ENCODE data around the gene DAB2. TPM values are rescaled to one million over a fixed set of nuclear protein-coding genes. Genes with fewer than 3 reads are reported as not detected.

DAB2 gene
- total and polyA plus RNA-seq, 3 experiments from 2014 or later, result 0.68 to 2.7 (median 2.0) TPM

DNA sequence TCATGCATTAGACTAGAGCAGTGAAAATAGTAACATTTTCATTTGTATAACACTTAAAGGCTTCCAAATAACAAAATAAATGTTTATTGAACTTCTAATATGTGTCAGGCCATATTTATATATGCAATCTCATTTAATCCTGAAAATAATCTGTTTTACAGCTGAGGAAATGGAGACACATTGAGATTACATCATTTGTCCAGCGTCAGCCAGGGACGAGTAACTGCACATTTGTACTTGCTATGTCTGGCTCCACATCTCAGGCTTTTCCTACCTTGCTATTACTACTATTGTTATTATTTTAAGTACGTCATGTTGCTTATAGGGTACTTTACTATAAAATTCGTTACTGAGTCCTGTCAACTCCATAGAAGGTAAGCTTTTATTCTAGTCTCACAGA lies 56.7 kb downstream of the DAB2 start:
- Mint-ChIP-seq H3K4me3 (no peak overlapping the region), H3K36me3 (no peaks in the 10 kb centered on the region), H3K27me3 (peaks cover 0 to 13% of the 10 kb centered on the region in 2 donors), H3K4me1 (peaks cover 0 to 7% (median 7%) of the 10 kb centered on the region in 3 donors), H3K9me3 (no peaks in the 10 kb centered on the region), H3K27ac (no peak overlapping the region)
- no peak for DNase-seq
- Histone ChIP-seq H3K27ac (ENCODE audit: low read depth, low read length) (no peak overlapping the region), H3K36me3 (ENCODE audit: insufficient read depth, low read length) (no peaks in the 10 kb centered on the region), H3K9me3 (ENCODE audit: low read length) (no peaks in the 10 kb centered on the region), H3K4me1 (ENCODE audit: insufficient read depth, low read length) (no peaks in the 10 kb centered on the region), H3K4me3 (ENCODE audit: low read length) (no peak overlapping the region), H3K27me3 (ENCODE audit: insufficient read depth, low read length, poor library complexity, severe bottlenecking) (no peaks in the 10 kb centered on the region)
- POLR2A ChIA-PET, result no interaction called here
- CTCF ChIA-PET, result interaction anchor here (1.2 kb wide), 1 partner anchor 8 kb away, joined by 3 read pairs; no protein-coding TSS in a partner anchor

DNA sequence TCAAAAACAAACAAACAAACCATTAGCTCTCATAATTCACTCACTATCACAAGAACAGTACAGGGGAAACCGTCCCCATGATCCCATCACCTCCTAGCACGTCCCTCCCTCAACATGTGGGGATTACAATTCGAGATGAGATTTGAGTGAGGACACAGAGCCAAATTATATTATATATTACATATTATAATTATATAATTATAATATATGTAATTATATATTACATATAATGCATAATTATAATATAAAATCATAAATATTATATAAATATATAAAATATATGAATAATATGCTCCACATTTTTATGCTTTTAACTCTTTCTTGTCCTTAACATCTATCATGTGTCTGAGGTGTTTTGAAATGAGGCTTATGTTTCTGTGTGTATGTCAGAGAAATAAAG lies 57.1 kb downstream of the DAB2 start:
- no peaks in the 10 kb centered on the region for H3K9me3 ChIP-seq (ENCODE audit: low read length)
- Mint-ChIP-seq H3K9me3 (no peaks in the 10 kb centered on the region), H3K4me1 (peaks cover 0 to 7% (median 7%) of the 10 kb centered on the region in 3 donors), H3K27me3 (peaks cover 0 to 13% of the 10 kb centered on the region in 2 donors), H3K36me3 (no peaks in the 10 kb centered on the region), H3K27ac (no peak overlapping the region), H3K4me3 (no peak overlapping the region)
- no peak overlapping the region for H3K4me3 ChIP-seq (ENCODE audit: low read length)
- CTCF ChIA-PET, result interaction anchor here (1.2 kb wide), 1 partner anchor 8 kb away, joined by 3 read pairs; no protein-coding TSS in a partner anchor
- H3K27ac ChIP-seq (ENCODE audit: low read depth, low read length), result no peak overlapping the region
- POLR2A ChIA-PET, result no interaction called here
- no peaks in the 10 kb centered on the region for H3K4me1 ChIP-seq (ENCODE audit: insufficient read depth, low read length)
- no peaks in the 10 kb centered on the region for H3K36me3 ChIP-seq (ENCODE audit: insufficient read depth, low read length)
- H3K27me3 ChIP-seq (ENCODE audit: insufficient read depth, low read length, poor library complexity, severe bottlenecking), result no peaks in the 10 kb centered on the region
- DNase-seq, result no peak

DNA sequence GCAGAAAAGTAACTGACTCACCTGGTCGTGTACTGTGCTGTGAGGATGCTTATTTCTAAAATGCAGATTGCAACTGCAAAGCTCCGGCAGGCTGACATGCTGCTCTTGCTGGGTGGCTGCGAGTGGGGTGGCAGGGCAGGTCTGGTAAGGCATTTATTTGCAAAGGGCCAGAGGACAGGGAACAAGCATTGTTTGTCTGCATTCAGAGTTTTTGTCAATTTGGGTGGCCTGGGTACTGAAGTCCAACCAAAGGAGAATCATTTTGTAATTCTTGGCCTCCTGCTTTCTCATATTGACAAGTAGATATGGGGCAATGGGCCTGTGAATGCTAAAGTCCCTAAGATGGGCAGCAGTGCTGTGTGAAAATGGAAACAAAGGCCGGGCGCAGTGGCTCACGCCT lies 60.4 kb downstream of the DAB2 start, which contains the start of gene C9:
Gene C9 (minus strand): TSS at position 129 of the 400 bp plus-strand sequence. CDS start 31 bp downstream, at position 98.
- H3K4me3 ChIP-seq (ENCODE audit: low read length), result no peak within 1 kb of the TSS
- no peak within 1 kb of the TSS for H3K27ac ChIP-seq (ENCODE audit: low read depth, low read length)
- no peaks in the 10 kb centered on the region for H3K27me3 ChIP-seq (ENCODE audit: insufficient read depth, low read length, poor library complexity, severe bottlenecking)
- peaks cover 0 to 13% of the 10 kb centered on the region in 2 donors for H3K27me3 Mint-ChIP-seq
- ChIA-PET CTCF (interaction anchor here (1.2 kb wide), 1 partner anchor 12 kb away, joined by 3 read pairs; no protein-coding TSS in a partner anchor), POLR2A (no interaction called here)
- no peaks in the 10 kb centered on the region for H3K36me3 ChIP-seq (ENCODE audit: insufficient read depth, low read length)
- H3K4me1 Mint-ChIP-seq, result peaks cover 0 to 6% (median 0%) of the 10 kb centered on the region in 3 donors
- no peaks in the 10 kb centered on the region for H3K9me3 ChIP-seq (ENCODE audit: low read length)
- no peaks in the 10 kb centered on the region for H3K4me1 ChIP-seq (ENCODE audit: insufficient read depth, low read length)
- no peak within 1 kb of the TSS for H3K4me3 Mint-ChIP-seq
- H3K9me3 Mint-ChIP-seq, result no peaks in the 10 kb centered on the region
- H3K27ac Mint-ChIP-seq, result no peak within 1 kb of the TSS
- DNase-seq, result no peak
- no peaks in the 10 kb centered on the region for H3K36me3 Mint-ChIP-seq

DNA sequence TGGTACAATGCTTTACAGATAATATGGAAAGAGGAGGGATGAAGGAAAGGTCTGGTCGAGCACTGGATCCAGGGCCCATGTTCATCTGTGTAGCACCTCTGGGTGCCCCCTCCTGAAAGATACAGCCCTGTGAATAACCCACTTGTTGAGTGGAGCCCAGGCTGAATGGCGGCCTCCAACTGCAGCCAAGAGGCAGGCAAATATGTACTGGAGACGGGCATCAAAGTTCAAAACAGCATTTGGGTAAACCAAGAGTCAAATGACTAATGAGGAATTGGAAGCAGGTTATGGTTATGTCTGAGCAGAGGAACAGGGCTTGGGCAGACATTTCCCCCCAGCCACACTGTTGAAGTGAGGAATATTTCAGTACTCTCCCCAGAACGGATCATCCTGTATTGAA lies 61.6 kb downstream of the DAB2 start:
- no peaks in the 10 kb centered on the region for H3K4me1 ChIP-seq (ENCODE audit: insufficient read depth, low read length)
- no peak overlapping the region for H3K4me3 Mint-ChIP-seq
- no peak overlapping the region for H3K4me3 ChIP-seq (ENCODE audit: low read length)
- ChIA-PET POLR2A (no interaction called here), CTCF (interaction anchor here (1.0 kb wide), 1 partner anchor 10 kb away, joined by 3 read pairs; no protein-coding TSS in a partner anchor)
- H3K36me3 ChIP-seq (ENCODE audit: insufficient read depth, low read length), result no peaks in the 10 kb centered on the region
- H3K36me3 Mint-ChIP-seq, result no peaks in the 10 kb centered on the region
- no peak overlapping the region for H3K27ac ChIP-seq (ENCODE audit: low read depth, low read length)
- H3K27me3 Mint-ChIP-seq, result peaks cover 0 to 10% of the 10 kb centered on the region in 2 donors
- DNase-seq, result no peak
- no peak overlapping the region for H3K27ac Mint-ChIP-seq
- H3K9me3 Mint-ChIP-seq, result no peaks in the 10 kb centered on the region
- H3K4me1 Mint-ChIP-seq, result peaks cover 0 to 6% (median 0%) of the 10 kb centered on the region in 3 donors
- no peaks in the 10 kb centered on the region for H3K27me3 ChIP-seq (ENCODE audit: insufficient read depth, low read length, poor library complexity, severe bottlenecking)
- no peaks in the 10 kb centered on the region for H3K9me3 ChIP-seq (ENCODE audit: low read length)

DNA sequence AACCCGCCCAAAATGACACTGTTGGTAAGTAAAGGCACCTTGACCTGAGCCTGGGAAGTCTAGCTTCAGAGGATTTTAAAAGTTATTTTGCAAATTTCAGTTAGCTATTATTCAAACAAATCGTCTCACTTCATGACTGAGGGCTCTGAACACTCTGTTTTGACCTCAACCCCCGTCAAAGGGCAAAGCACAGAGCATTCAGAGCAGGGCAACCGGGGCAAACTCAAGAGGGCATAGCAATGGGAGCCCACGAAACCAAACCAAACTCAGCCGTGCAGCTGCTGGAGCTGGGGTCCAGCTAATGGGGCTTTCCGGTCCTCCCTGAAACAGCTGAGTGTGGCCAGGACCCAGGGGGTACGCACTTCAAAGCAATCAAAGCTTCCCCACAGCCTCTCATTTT lies 62.1 kb downstream of the DAB2 start:
- Histone ChIP-seq H3K36me3 (ENCODE audit: insufficient read depth, low read length) (no peaks in the 10 kb centered on the region), H3K4me3 (ENCODE audit: low read length) (no peak overlapping the region), H3K27ac (ENCODE audit: low read depth, low read length) (no peak overlapping the region), H3K4me1 (ENCODE audit: insufficient read depth, low read length) (no peaks in the 10 kb centered on the region), H3K27me3 (ENCODE audit: insufficient read depth, low read length, poor library complexity, severe bottlenecking) (no peaks in the 10 kb centered on the region), H3K9me3 (ENCODE audit: low read length) (no peaks in the 10 kb centered on the region)
- ChIA-PET CTCF (interaction anchor here (1.0 kb wide), 1 partner anchor 10 kb away, joined by 3 read pairs; no protein-coding TSS in a partner anchor), POLR2A (no interaction called here)
- Mint-ChIP-seq H3K9me3 (no peaks in the 10 kb centered on the region), H3K4me3 (no peak overlapping the region), H3K27me3 (peaks cover 0 to 10% of the 10 kb centered on the region in 2 donors), H3K4me1 (peaks cover 0 to 6% (median 0%) of the 10 kb centered on the region in 3 donors), H3K36me3 (no peaks in the 10 kb centered on the region), H3K27ac (no peak overlapping the region)
- no peak for DNase-seq

DNA sequence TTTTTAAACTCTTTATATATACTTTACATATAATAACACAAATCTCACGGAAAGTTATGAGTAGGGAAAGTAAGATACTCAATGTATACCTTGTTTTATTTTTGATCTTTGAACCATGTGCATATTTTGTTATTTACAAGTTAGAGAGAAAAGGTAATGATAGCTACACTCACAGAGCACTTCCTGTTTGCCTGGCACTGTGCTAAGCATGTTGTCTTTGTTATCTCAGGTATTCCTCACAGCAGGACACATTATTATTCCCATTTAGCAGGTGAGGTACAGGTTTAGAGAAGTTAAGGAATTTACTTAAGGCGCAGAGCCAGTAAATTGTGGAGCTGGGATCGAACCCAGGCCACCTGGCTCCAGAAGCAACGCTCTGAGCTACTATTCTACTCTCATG lies 63.5 kb downstream of the DAB2 start:
- Mint-ChIP-seq H3K27me3 (peaks cover 0 to 3% of the 10 kb centered on the region in 2 donors), H3K36me3 (no peaks in the 10 kb centered on the region), H3K27ac (no peak overlapping the region), H3K4me1 (peaks cover 0 to 6% (median 0%) of the 10 kb centered on the region in 3 donors), H3K9me3 (no peaks in the 10 kb centered on the region), H3K4me3 (no peak overlapping the region)
- ChIA-PET CTCF (no interaction called here), POLR2A (no interaction called here)
- no peak overlapping the region for H3K4me3 ChIP-seq (ENCODE audit: low read length)
- no peaks in the 10 kb centered on the region for H3K36me3 ChIP-seq (ENCODE audit: insufficient read depth, low read length)
- no peak for DNase-seq
- H3K4me1 ChIP-seq (ENCODE audit: insufficient read depth, low read length), result no peaks in the 10 kb centered on the region
- no peaks in the 10 kb centered on the region for H3K9me3 ChIP-seq (ENCODE audit: low read length)
- no peak overlapping the region for H3K27ac ChIP-seq (ENCODE audit: low read depth, low read length)
- H3K27me3 ChIP-seq (ENCODE audit: insufficient read depth, low read length, poor library complexity, severe bottlenecking), result no peaks in the 10 kb centered on the region

DNA sequence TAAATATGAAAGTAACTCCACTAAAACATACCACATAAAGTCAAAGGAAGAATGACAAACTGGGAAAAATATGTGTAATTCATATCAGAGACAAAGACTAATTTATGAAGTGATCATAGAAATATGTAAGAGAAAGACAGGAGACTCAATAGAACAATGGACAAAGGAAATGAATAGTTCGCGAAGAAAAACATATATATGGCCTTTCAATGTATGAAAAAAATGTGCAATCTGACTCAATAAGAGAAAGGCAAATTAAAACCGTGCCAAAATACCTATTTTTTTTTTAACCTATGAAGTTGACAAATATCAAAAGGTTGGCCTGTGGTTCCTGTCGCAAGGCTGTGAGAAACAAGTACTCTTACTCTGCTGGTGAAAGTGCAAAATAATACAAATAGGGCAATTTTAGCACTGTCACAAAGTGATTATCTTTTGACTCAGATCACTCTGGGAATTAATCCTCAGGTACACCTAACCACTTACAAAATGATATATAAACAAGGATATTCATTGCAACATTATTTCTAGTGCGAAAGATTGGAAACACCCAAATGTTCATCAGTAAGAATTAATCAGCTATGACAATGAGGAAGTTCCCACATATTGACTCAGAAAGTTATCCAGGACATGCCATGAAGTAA lies 64.2 kb downstream of the DAB2 start:
- no peaks in the 10 kb centered on the region for H3K9me3 Mint-ChIP-seq
- Histone ChIP-seq H3K27me3 (ENCODE audit: insufficient read depth, low read length, poor library complexity, severe bottlenecking) (no peaks in the 10 kb centered on the region), H3K9me3 (ENCODE audit: low read length) (no peaks in the 10 kb centered on the region), H3K4me1 (ENCODE audit: insufficient read depth, low read length) (no peaks in the 10 kb centered on the region), H3K36me3 (ENCODE audit: insufficient read depth, low read length) (no peaks in the 10 kb centered on the region), H3K4me3 (ENCODE audit: low read length) (no peak overlapping the region), H3K27ac (ENCODE audit: low read depth, low read length) (no peak overlapping the region)
- ChIA-PET POLR2A (no interaction called here), CTCF (no interaction called here)
- peaks cover 0 to 6% (median 0%) of the 10 kb centered on the region in 3 donors for H3K4me1 Mint-ChIP-seq
- H3K4me3 Mint-ChIP-seq, result no peak overlapping the region
- H3K36me3 Mint-ChIP-seq, result no peaks in the 10 kb centered on the region
- H3K27me3 Mint-ChIP-seq, result peaks cover 0 to 3% of the 10 kb centered on the region in 2 donors
- DNase-seq, result no peak
- H3K27ac Mint-ChIP-seq, result no peak overlapping the region

DNA sequence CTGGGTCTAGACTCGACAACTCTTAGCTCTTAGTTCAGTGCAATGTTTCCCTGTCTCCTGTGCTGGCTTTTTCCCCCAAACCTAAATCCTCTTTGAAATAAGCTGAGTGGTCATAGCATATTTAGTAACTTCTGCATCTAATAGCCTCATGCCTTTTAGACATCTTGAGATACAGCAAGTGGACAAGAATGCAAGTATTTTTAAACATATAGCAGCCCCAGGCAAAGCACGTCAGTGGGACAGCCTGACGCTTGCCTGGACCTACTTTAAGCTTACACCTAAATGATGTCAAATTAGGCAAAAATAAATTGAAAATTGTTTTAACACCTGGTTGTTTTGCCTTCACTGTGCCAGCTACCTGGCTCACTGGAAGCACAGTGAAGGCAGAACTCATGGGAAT lies 68.5 kb downstream of the DAB2 start:
- Mint-ChIP-seq H3K9me3 (peaks cover 8 to 14% (median 11%) of the 10 kb centered on the region in 5 donors), H3K27ac (no peak overlapping the region), H3K36me3 (peaks cover 0 to 13% (median 2%) of the 10 kb centered on the region in 3 donors), H3K4me1 (peaks cover 0 to 6% (median 0%) of the 10 kb centered on the region in 3 donors), H3K27me3 (no peaks in the 10 kb centered on the region), H3K4me3 (no peak overlapping the region)
- no peak overlapping the region for H3K27ac ChIP-seq (ENCODE audit: low read depth, low read length)
- no peak overlapping the region for H3K4me3 ChIP-seq (ENCODE audit: low read length)
- POLR2A ChIA-PET, result no interaction called here
- no peaks in the 10 kb centered on the region for H3K36me3 ChIP-seq (ENCODE audit: insufficient read depth, low read length)
- DNase-seq, result no peak
- CTCF ChIA-PET, result no interaction called here
- no peaks in the 10 kb centered on the region for H3K27me3 ChIP-seq (ENCODE audit: insufficient read depth, low read length, poor library complexity, severe bottlenecking)
- H3K4me1 ChIP-seq (ENCODE audit: insufficient read depth, low read length), result no peaks in the 10 kb centered on the region
- H3K9me3 ChIP-seq (ENCODE audit: low read length), result no peaks in the 10 kb centered on the region

Data from CD8-positive, alpha-beta memory T cell (primary cell).